Transverse colon (tissue), 4 donors: ENCODE data around the gene CHID1. TPM values are rescaled to one million over a fixed set of nuclear protein-coding genes. Genes with fewer than 3 reads are reported as not detected.

Source experiments
- DNase-seq: peaks from one replicate; pipeline ENCODE4 v3.0.0-alpha.2; 2019
- H3K27ac ChIP-seq, 4 donors: fragments of 200-600 bp; sonication (generic); 2 replicates each; pipeline ENCODE4 v1.5.1; 2016 to 2018; ENCODE audit warnings: inconsistent platforms in 4 of 4
- H3K27me3 ChIP-seq: fragments of 200-600 bp; sonication (generic); 2 replicates; pipeline ENCODE4 v1.5.1; 2017; ENCODE audit warnings: inconsistent platforms
- H3K36me3 ChIP-seq, 4 donors: fragments of 200-600 bp; sonication (generic); 2 replicates each; pipeline ENCODE4 v1.5.1; 2017 to 2019; ENCODE audit warnings: inconsistent platforms in 4 of 4
- H3K4me1 ChIP-seq, 4 donors: fragments of 200-600 bp; sonication (generic); 2 replicates each; pipeline ENCODE4 v1.5.1; 2017 to 2020; ENCODE audit warnings: inconsistent platforms in 4 of 4
- H3K4me3 ChIP-seq, 4 donors: fragments of 200-600 bp; sonication (generic); 1 replicate in 1 of 4; 2 replicates in 3 of 4; pipeline versions ENCODE4 v1.5.1 to v1.6.1; 2017 to 2019; ENCODE audit warnings: inconsistent platforms in 4 of 4
- H3K9me3 ChIP-seq, 2 donors: fragments of 200-600 bp; sonication (generic); 2 replicates each; pipeline ENCODE4 v1.5.1; 2017 to 2019; ENCODE audit warnings: inconsistent platforms in 2 of 2
- EP300 ChIP-seq: sonication (generic); formaldehyde crosslinking; IDR thresholded peaks from one replicate; pipeline ENCODE4 v1.6.1; 2017; ENCODE audit warnings: antibody characterized with exemption, low read depth
- POLR2A ChIP-seq: fragments of 450-650 bp; IDR thresholded peaks from one replicate; pipeline ENCODE4 v1.6.1; 2016; ENCODE audit warnings: antibody characterized with exemption, mild to moderate bottlenecking, moderate library complexity
- POLR2AphosphoS5 ChIP-seq, 3 donors: sonication (generic); formaldehyde crosslinking; IDR thresholded peaks; one replicate each; pipeline ENCODE4 v1.6.1; 2016; ENCODE audit warnings: antibody characterized with exemption in 3 of 3
- WGBS, 2 donors: methylation state at CpG; one replicate each; pipeline ENCODE4 v1.1.5; 2018; ENCODE audit warnings: low coverage in 1 of 2; 5-methylcytosine and 5-hydroxymethylcytosine counted together
- in situ Hi-C, 4 donors: fragments of 200-750 bp; cut with MboI; loops; one replicate each; pipeline versions ENCODE4 v1.15.0 to v1.15.1; 2017; ENCODE audit warnings: low sequenced_read_pairs in 3 of 4, low pct_ligation_motif_present in 1 of 4, low pct_unique_long_range_greater_than_20kb in 1 of 4
- intact Hi-C: fragments of 100-400 bp; cut with DNase I; formaldehyde crosslinking; loops from one replicate; pipeline ENCODE4 v1.15.1; 2023; ENCODE audit warnings: low total_unique reads
- total RNA-seq, 4 donors: library from RNA; depleted of rRNA; stranded (reverse); fragments of >200 nt; gene quantifications; one replicate each; pipeline ENCODE4 v1.1.0, GENCODE V29; 2016
- TF ChIP-seq, protein P1 (sequence below), 5 experiments: fragments of 200-600 bp in 3 of 5; fragments of 450-650 bp in 2 of 5; sonication (generic) in 3 of 5; IDR thresholded peaks; 1 replicate in 2 of 5; 2 replicates in 3 of 5; pipeline ENCODE4 v1.5.1; 2016 to 2017; ENCODE audit warnings: antibody characterized with exemption in 5 of 5, inconsistent platforms in 3 of 5, mild to moderate bottlenecking in 2 of 5, moderate library complexity in 1 of 5

CHID1 gene
- total RNA-seq, 4 donors from 2014 or later: 15.3 to 58.2 (median 41.4) TPM

DNA sequence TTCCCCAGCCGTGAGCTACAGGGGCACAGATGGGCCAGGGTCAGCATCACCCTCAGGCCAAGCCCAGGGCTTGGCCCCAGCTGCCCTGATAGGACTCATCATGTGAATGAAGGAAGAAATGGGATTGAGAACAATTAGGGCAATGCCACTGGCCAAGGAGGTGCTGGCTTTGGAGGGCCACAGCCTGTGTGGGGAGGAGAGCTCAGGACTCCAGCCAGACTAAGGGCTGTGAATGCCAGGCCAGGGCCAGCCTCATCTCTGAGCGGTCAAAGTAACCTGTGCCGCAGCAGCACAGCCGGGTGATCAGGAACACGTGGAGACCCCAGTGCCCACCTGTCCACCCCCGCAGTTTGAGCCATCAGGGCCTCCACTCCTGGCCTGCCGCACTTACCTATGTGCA, 10.1 kb downstream of the CHID1 start:
- Histone ChIP-seq H3K9me3 (no peaks in the 10 kb centered on the region), H3K36me3 (peaks cover 0 to 33% (median 15%) of the 10 kb centered on the region in 4 donors), H3K4me3 (no peak overlapping the region), H3K27me3 (no peaks in the 10 kb centered on the region), H3K4me1 (peaks cover 0 to 4% (median 0%) of the 10 kb centered on the region in 4 donors), H3K27ac (no peak overlapping the region)
- DNase-seq: no peak
- in situ Hi-C loops (loop anchor here in 1 of 4 donors (25.0 kb wide), 1 partner anchor 137 kb away; the partner anchor contains the start of gene MUC6), intact Hi-C loops (no loop called here)
- TF ChIP-seq POLR2A: no peak
- no peak for TF ChIP-seq POLR2AphosphoS5 (IDR thresholded peaks at IDR 0.05)
- no peak for TF ChIP-seq EP300
- TF ChIP-seq, protein P1, sequence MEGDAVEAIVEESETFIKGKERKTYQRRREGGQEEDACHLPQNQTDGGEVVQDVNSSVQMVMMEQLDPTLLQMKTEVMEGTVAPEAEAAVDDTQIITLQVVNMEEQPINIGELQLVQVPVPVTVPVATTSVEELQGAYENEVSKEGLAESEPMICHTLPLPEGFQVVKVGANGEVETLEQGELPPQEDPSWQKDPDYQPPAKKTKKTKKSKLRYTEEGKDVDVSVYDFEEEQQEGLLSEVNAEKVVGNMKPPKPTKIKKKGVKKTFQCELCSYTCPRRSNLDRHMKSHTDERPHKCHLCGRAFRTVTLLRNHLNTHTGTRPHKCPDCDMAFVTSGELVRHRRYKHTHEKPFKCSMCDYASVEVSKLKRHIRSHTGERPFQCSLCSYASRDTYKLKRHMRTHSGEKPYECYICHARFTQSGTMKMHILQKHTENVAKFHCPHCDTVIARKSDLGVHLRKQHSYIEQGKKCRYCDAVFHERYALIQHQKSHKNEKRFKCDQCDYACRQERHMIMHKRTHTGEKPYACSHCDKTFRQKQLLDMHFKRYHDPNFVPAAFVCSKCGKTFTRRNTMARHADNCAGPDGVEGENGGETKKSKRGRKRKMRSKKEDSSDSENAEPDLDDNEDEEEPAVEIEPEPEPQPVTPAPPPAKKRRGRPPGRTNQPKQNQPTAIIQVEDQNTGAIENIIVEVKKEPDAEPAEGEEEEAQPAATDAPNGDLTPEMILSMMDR (IDR thresholded peaks at IDR 0.05): no peak
- 80 to 91% methylated on average over 2 to 3 of the region's 7 CpGs for WGBS, 2 donors

DNA sequence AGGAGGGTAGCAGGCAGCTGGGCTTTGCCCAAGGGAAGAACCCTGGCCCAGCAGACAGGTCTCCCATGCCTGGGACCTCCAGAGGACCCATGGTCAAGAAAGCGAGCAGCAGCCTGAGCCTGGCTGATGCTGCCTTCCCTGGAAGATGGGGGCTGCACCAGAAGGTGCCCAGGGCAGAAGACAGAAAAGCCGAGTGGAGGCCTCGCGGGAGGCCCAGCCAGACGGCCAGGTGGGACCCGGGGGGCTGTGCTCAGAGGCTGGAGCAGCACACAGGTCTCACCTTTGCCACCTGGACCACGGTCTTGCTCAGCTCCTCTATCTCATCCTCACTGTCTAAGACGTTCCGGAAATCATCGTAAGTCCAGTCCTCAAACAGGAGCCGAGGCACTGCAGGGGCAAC, 10.9 kb downstream of the CHID1 start:
- Histone ChIP-seq H3K27ac (no peak overlapping the region), H3K27me3 (no peaks in the 10 kb centered on the region), H3K4me3 (no peak overlapping the region), H3K9me3 (no peaks in the 10 kb centered on the region), H3K4me1 (peaks cover 0 to 4% (median 0%) of the 10 kb centered on the region in 4 donors), H3K36me3 (peaks cover 0 to 33% (median 15%) of the 10 kb centered on the region in 4 donors)
- intact Hi-C loops: no loop called here
- TF ChIP-seq POLR2AphosphoS5 (IDR thresholded peaks at IDR 0.05): no peak
- TF ChIP-seq POLR2A: no peak
- TF ChIP-seq, protein P1 (IDR thresholded peaks at IDR 0.05): no peak
- no peak for TF ChIP-seq EP300
- in situ Hi-C loops: loop anchor here in 2 of 4 donors (25.0 kb wide), 2 partner anchors 138 to 613 kb away; partner anchors contain the start of gene MUC6 (in 1 of the 2)
- no peak for DNase-seq
- WGBS, 2 donors: 92% methylated on average over 11 of the region's 11 CpGs; no CpG with 5 or more reads in 1 of the 2 donors

DNA sequence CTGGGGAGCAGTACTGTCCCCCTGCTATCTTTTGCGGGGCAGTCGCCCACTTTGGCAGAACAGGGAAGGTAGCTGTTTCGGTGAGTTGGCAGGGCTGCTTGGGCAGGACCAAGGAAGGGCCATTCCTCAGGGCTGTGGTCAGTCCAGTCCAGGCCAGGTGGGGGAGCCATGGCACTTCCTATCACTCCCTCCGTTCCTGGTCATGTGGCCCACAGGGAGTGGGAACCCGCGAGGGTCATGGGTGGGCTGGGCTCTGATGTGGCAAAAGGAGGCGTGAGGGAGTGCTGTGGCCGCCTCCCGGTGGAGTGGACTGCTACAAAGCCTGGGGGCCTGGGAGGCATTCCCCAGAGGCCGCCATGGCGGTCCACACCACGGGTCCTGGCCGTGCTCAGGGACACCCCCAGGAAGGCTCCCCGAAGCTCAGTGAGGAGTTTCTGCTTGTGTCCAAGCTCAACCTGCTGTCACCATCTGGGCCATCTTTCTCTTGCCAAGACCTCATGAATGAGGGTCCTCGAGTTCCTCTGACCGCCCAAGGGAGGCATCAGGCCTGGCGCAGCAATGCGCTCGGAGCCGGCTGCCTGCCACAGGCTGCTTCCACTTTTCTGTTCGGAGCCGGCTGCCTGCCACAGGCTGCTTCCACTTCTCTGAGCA, 11.9 kb downstream of the CHID1 start:
- Histone ChIP-seq H3K4me1 (peaks cover 0 to 4% (median 0%) of the 10 kb centered on the region in 4 donors), H3K9me3 (no peaks in the 10 kb centered on the region), H3K27ac (no peak overlapping the region), H3K4me3 (no peak overlapping the region), H3K36me3 (peaks cover 0 to 31% (median 12%) of the 10 kb centered on the region in 4 donors), H3K27me3 (no peaks in the 10 kb centered on the region)
- 89% methylated on average over 16 of the region's 22 CpGs; no CpG with 5 or more reads in 1 of the 2 donors for WGBS, 2 donors
- TF ChIP-seq POLR2A (no peak), EP300 (no peak)
- TF ChIP-seq, protein P1 (IDR thresholded peaks at IDR 0.05): peak in 1 of 5 experiments; percentile 7
- intact Hi-C loops (no loop called here), in situ Hi-C loops (loop anchor here in 1 of 4 donors (25.0 kb wide), 1 partner anchor 614 kb away; no protein-coding TSS in a partner anchor)
- no peak for DNase-seq

DNA sequence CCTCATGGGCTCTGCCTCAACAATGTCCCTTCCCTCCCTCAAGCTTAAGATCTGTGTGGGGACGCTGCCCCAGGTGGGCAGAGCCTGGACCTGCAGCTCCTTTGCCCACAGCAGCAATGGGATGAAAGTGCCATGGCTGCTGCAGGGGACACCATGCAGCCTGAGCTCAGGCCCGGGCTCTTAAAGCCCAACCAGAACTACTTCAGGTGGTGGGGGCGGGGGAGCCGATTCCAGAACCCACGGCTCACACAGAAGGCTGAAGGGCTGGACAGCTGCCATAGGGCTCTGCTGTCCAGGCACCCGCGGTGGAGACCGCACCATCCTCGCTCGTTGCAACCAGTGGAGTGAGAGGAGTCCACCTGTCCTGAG, 12.5 kb downstream of the CHID1 start:
- H3K27me3 ChIP-seq: no peaks in the 10 kb centered on the region
- peaks cover 0 to 4% (median 0%) of the 10 kb centered on the region in 4 donors for H3K4me1 ChIP-seq
- in situ Hi-C loops (loop anchor here in 1 of 4 donors (25.0 kb wide), 1 partner anchor 614 kb away; no protein-coding TSS in a partner anchor), intact Hi-C loops (no loop called here)
- H3K9me3 ChIP-seq: no peaks in the 10 kb centered on the region
- H3K36me3 ChIP-seq: peaks cover 0 to 25% (median 10%) of the 10 kb centered on the region in 4 donors
- H3K27ac ChIP-seq: peak overlapping the region in 1 of 4 donors; percentile 21
- WGBS, 2 donors: 61% methylated on average over 9 of the region's 10 CpGs; no CpG with 5 or more reads in 1 of the 2 donors
- H3K4me3 ChIP-seq: no peak overlapping the region
- TF ChIP-seq POLR2AphosphoS5 (IDR thresholded peaks at IDR 0.05): no peak
- TF ChIP-seq, protein P1 (IDR thresholded peaks at IDR 0.05): no peak
- TF ChIP-seq EP300: no peak
- TF ChIP-seq POLR2A: no peak
- no peak for DNase-seq
